HepG2 (cell line): ENCODE data around the gene TLX1. TPM values are rescaled to one million over a fixed set of nuclear protein-coding genes. Genes with fewer than 3 reads are reported as not detected.

ENCODE experiments used
- HOXD1 ChIP-seq: sonication (generic); formaldehyde crosslinking; IDR thresholded peaks from 2 replicates; pipeline ENCODE4 v1.5.0; 2020; ENCODE audit warnings: missing genetic modification reagents
- NFIB ChIP-seq: sonication (generic); formaldehyde crosslinking; IDR thresholded peaks from 2 replicates; pipeline ENCODE4 v1.9.0; 2021; ENCODE audit warnings: missing genetic modification reagents, mild to moderate bottlenecking, borderline replicate concordance
- TOPORS ChIP-seq: sonication (generic); formaldehyde crosslinking; IDR thresholded peaks from 2 replicates; pipeline ENCODE4 v1.8.0; 2023; ENCODE audit warnings: mild to moderate bottlenecking, missing genetic modification reagents
- ZNF207 ChIP-seq: fragments of 450-650 bp; IDR thresholded peaks from 2 replicates; pipeline ENCODE4 v1.6.1; 2016; ENCODE audit warnings: antibody characterized with exemption, borderline replicate concordance
- ZNF451 ChIP-seq: sonication (generic); formaldehyde crosslinking; IDR thresholded peaks from 2 replicates; pipeline ENCODE4 v1.5.0; 2020; ENCODE audit warnings: mild to moderate bottlenecking, missing genetic modification reagents
- ZNF496 ChIP-seq: sonication (generic); formaldehyde crosslinking; IDR thresholded peaks from 2 replicates; pipeline ENCODE4 v1.8.1; 2023; ENCODE audit warnings: mild to moderate bottlenecking, moderate library complexity, missing genetic modification reagents; ENCODE audit not compliant: insufficient replicate concordance
- ZNF678 ChIP-seq: sonication (generic); formaldehyde crosslinking; IDR thresholded peaks from 2 replicates; pipeline ENCODE4 v1.4.0; 2020; ENCODE audit warnings: mild to moderate bottlenecking, missing genetic modification reagents
- ZNF746 ChIP-seq: sonication (generic); formaldehyde crosslinking; IDR thresholded peaks from 2 replicates; pipeline ENCODE4 v1.8.0; 2022; ENCODE audit warnings: mild to moderate bottlenecking, missing genetic modification reagents
- polyA plus RNA-seq, 8 experiments: library from polyadenylated mRNA; depleted of rRNA in 3 of 8; stranded (reverse) in 7 of 8; unstranded in 1 of 8; fragments of >200 nt; fragmentation: Illumina TruSeq in 4 of 8; extraction: Trizol in 4 of 8; gene quantifications; 2 replicates each; pipeline versions ENCODE4 v1.2.1 to v1.2.3, GENCODE V29; 2011 to 2016; ENCODE audit warnings: low read depth in 4 of 8, missing spikeins in 1 of 8, mixed read lengths in 1 of 8; ENCODE audit not compliant: insufficient read depth in 1 of 8
- total RNA-seq, 5 experiments: library from RNA; depleted of rRNA; stranded (reverse); fragments of >200 nt; fragmentation: Illumina TruSeq; extraction: Trizol; gene quantifications; 2 replicates each; pipeline ENCODE4 v1.2.3, GENCODE V29; 2016; ENCODE audit warnings: low read depth in 1 of 5
- TF ChIP-seq, protein P1 (sequence below): sonication (generic); formaldehyde crosslinking; IDR thresholded peaks from 2 replicates; pipeline ENCODE4 v1.5.0; 2020; ENCODE audit warnings: mild to moderate bottlenecking, missing genetic modification reagents, borderline replicate concordance
- TF ChIP-seq, protein P2 (sequence below): sonication (generic); formaldehyde crosslinking; IDR thresholded peaks from 2 replicates; pipeline ENCODE4 v1.5.0; 2020; ENCODE audit warnings: missing genetic modification reagents, mild to moderate bottlenecking, borderline replicate concordance
- TF ChIP-seq, protein P3 (sequence below): sonication (generic); formaldehyde crosslinking; IDR thresholded peaks from 2 replicates; pipeline ENCODE4 v1.5.0; 2020; ENCODE audit warnings: mild to moderate bottlenecking, missing genetic modification reagents
- TF ChIP-seq, protein P4 (sequence below): sonication (generic); formaldehyde crosslinking; IDR thresholded peaks from 2 replicates; pipeline ENCODE4 v1.5.1; 2020; ENCODE audit warnings: mild to moderate bottlenecking, missing genetic modification reagents, moderate library complexity
- TF ChIP-seq, protein P5 (sequence below): sonication (generic); formaldehyde crosslinking; IDR thresholded peaks from 2 replicates; pipeline ENCODE4 v1.4.0; 2020; ENCODE audit warnings: missing genetic modification reagents

Gene TLX1
- total and polyA plus RNA-seq, 2 of the 13 experiments (the other 11 are each of a cell fraction or from before 2014, with no cell fraction given) = 0.07 to 0.26 TPM

DNA sequence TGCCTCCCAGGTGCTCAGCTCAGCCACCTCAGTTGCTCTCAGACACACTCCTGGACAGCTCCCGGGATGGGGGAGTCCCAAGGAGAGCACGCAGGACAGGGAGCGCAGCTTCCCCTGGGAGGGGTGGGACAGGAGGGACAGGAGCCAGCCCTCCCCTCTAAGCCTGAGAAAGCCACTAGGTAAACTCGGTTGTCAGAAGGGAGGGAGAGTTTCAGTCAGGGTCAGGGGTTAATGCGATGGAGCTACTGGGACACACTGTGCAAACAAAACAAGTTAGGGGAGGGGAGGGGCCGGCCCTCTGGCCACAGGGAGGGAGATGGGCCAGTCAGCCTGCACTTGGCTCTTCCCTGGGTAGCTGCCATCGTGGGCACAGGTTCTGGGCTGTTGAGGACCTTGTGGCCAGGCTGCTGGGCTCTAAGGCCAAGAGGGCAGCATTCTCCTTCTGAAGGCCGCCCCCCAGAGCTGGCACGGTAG is 38.2 kb upstream of the TLX1 start (continued):
- no peak for TF ChIP-seq ZNF207
- peak; percentile 81; the same call in 1 of the 2 replicates for TF ChIP-seq ZNF746 (CRISPR knock-in tag)
- TF ChIP-seq, protein P1, sequence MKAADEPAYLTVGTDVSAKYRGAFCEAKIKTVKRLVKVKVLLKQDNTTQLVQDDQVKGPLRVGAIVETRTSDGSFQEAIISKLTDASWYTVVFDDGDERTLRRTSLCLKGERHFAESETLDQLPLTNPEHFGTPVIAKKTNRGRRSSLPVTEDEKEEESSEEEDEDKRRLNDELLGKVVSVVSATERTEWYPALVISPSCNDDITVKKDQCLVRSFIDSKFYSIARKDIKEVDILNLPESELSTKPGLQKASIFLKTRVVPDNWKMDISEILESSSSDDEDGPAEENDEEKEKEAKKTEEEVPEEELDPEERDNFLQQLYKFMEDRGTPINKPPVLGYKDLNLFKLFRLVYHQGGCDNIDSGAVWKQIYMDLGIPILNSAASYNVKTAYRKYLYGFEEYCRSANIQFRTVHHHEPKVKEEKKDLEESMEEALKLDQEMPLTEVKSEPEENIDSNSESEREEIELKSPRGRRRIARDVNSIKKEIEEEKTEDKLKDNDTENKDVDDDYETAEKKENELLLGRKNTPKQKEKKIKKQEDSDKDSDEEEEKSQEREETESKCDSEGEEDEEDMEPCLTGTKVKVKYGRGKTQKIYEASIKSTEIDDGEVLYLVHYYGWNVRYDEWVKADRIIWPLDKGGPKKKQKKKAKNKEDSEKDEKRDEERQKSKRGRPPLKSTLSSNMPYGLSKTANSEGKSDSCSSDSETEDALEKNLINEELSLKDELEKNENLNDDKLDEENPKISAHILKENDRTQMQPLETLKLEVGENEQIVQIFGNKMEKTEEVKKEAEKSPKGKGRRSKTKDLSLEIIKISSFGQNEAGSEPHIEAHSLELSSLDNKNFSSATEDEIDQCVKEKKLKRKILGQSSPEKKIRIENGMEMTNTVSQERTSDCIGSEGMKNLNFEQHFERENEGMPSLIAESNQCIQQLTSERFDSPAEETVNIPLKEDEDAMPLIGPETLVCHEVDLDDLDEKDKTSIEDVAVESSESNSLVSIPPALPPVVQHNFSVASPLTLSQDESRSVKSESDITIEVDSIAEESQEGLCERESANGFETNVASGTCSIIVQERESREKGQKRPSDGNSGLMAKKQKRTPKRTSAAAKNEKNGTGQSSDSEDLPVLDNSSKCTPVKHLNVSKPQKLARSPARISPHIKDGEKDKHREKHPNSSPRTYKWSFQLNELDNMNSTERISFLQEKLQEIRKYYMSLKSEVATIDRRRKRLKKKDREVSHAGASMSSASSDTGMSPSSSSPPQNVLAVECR = no peak
- no peak for TF ChIP-seq HOXD1
- TF ChIP-seq, protein P2, sequence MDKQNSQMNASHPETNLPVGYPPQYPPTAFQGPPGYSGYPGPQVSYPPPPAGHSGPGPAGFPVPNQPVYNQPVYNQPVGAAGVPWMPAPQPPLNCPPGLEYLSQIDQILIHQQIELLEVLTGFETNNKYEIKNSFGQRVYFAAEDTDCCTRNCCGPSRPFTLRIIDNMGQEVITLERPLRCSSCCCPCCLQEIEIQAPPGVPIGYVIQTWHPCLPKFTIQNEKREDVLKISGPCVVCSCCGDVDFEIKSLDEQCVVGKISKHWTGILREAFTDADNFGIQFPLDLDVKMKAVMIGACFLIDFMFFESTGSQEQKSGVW (CRISPR knock-in tag) = no peak
- TF ChIP-seq, protein P3, sequence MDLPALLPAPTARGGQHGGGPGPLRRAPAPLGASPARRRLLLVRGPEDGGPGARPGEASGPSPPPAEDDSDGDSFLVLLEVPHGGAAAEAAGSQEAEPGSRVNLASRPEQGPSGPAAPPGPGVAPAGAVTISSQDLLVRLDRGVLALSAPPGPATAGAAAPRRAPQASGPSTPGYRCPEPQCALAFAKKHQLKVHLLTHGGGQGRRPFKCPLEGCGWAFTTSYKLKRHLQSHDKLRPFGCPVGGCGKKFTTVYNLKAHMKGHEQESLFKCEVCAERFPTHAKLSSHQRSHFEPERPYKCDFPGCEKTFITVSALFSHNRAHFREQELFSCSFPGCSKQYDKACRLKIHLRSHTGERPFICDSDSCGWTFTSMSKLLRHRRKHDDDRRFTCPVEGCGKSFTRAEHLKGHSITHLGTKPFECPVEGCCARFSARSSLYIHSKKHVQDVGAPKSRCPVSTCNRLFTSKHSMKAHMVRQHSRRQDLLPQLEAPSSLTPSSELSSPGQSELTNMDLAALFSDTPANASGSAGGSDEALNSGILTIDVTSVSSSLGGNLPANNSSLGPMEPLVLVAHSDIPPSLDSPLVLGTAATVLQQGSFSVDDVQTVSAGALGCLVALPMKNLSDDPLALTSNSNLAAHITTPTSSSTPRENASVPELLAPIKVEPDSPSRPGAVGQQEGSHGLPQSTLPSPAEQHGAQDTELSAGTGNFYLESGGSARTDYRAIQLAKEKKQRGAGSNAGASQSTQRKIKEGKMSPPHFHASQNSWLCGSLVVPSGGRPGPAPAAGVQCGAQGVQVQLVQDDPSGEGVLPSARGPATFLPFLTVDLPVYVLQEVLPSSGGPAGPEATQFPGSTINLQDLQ (CRISPR knock-in tag) = no peak
- TF ChIP-seq TOPORS (CRISPR knock-in tag) = no peak
- TF ChIP-seq, protein P4, sequence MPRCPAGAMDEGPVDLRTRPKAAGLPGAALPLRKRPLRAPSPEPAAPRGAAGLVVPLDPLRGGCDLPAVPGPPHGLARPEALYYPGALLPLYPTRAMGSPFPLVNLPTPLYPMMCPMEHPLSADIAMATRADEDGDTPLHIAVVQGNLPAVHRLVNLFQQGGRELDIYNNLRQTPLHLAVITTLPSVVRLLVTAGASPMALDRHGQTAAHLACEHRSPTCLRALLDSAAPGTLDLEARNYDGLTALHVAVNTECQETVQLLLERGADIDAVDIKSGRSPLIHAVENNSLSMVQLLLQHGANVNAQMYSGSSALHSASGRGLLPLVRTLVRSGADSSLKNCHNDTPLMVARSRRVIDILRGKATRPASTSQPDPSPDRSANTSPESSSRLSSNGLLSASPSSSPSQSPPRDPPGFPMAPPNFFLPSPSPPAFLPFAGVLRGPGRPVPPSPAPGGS (CRISPR knock-in tag) = no peak
- TF ChIP-seq ZNF451 (CRISPR knock-in tag) = no peak
- TF ChIP-seq ZNF496 = no peak
- TF ChIP-seq, protein P5, sequence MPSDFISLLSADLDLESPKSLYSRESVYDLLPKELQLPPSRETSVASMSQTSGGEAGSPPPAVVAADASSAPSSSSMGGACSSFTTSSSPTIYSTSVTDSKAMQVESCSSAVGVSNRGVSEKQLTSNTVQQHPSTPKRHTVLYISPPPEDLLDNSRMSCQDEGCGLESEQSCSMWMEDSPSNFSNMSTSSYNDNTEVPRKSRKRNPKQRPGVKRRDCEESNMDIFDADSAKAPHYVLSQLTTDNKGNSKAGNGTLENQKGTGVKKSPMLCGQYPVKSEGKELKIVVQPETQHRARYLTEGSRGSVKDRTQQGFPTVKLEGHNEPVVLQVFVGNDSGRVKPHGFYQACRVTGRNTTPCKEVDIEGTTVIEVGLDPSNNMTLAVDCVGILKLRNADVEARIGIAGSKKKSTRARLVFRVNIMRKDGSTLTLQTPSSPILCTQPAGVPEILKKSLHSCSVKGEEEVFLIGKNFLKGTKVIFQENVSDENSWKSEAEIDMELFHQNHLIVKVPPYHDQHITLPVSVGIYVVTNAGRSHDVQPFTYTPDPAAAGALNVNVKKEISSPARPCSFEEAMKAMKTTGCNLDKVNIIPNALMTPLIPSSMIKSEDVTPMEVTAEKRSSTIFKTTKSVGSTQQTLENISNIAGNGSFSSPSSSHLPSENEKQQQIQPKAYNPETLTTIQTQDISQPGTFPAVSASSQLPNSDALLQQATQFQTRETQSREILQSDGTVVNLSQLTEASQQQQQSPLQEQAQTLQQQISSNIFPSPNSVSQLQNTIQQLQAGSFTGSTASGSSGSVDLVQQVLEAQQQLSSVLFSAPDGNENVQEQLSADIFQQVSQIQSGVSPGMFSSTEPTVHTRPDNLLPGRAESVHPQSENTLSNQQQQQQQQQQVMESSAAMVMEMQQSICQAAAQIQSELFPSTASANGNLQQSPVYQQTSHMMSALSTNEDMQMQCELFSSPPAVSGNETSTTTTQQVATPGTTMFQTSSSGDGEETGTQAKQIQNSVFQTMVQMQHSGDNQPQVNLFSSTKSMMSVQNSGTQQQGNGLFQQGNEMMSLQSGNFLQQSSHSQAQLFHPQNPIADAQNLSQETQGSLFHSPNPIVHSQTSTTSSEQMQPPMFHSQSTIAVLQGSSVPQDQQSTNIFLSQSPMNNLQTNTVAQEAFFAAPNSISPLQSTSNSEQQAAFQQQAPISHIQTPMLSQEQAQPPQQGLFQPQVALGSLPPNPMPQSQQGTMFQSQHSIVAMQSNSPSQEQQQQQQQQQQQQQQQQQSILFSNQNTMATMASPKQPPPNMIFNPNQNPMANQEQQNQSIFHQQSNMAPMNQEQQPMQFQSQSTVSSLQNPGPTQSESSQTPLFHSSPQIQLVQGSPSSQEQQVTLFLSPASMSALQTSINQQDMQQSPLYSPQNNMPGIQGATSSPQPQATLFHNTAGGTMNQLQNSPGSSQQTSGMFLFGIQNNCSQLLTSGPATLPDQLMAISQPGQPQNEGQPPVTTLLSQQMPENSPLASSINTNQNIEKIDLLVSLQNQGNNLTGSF (CRISPR knock-in tag) = no peak
- TF ChIP-seq ZNF678 (CRISPR knock-in tag) = no peak
- no peak for TF ChIP-seq NFIB (CRISPR knock-in tag)
